Keratinocyte (primary cell): ENCODE data around the gene AP4M1. TPM values are rescaled to one million over a fixed set of nuclear protein-coding genes. Genes with fewer than 3 reads are reported as not detected.

Experiments
- DNase-seq: peaks from one replicate; pipeline ENCODE4 v3.0.0-alpha.2; 2011; ENCODE audit warnings: low read depth, missing footprints, low spot score
- FAIRE-seq: peaks from 2 replicates; lab custom pipeline; 2011; peaks lifted over from hg19 to GRCh38; lab: Jason Lieb, UNC
- H2AFZ ChIP-seq: 2 replicates; pipeline ENCODE4 v1.6.0; 2012; ENCODE audit warnings: low read length, control low read depth, inconsistent platforms; ENCODE audit not compliant: control insufficient read depth
- H3K27ac ChIP-seq: 2 replicates; pipeline ENCODE4 v1.5.1; 2011; ENCODE audit warnings: low read length; ENCODE audit not compliant: control insufficient read depth, insufficient read depth
- H3K27me3 ChIP-seq: 3 replicates; pipeline ENCODE4 v1.6.0; 2011; ENCODE audit warnings: low read length; ENCODE audit not compliant: control insufficient read depth, insufficient read depth; ENCODE audit errors: extremely low read depth
- H3K36me3 ChIP-seq, 2 experiments: 2 replicates in 1 of 2; 3 replicates in 1 of 2; pipeline ENCODE4 v1.5.1; 2011; ENCODE audit warnings: low read length in 2 of 2, mild to moderate bottlenecking in 1 of 2; ENCODE audit not compliant: control insufficient read depth in 2 of 2, insufficient read depth in 2 of 2; ENCODE audit errors: extremely low read depth in 1 of 2
- H3K4me1 ChIP-seq: 3 replicates; pipeline ENCODE4 v1.5.1; 2011; ENCODE audit warnings: low read length; ENCODE audit not compliant: control insufficient read depth, insufficient read depth; ENCODE audit errors: extremely low read depth
- H3K4me2 ChIP-seq: 3 replicates; pipeline ENCODE4 v1.6.0; 2011; ENCODE audit warnings: low read depth, low read length; ENCODE audit not compliant: control insufficient read depth, insufficient read depth; ENCODE audit errors: extremely low read depth
- H3K4me3 ChIP-seq, 3 experiments: fragments of 200-600 bp in 1 of 3; sonication (generic) in 1 of 3; 2 replicates in 2 of 3; 3 replicates in 1 of 3; pipeline ENCODE4 v1.5.1; 2011 to 2016; ENCODE audit warnings: low read length in 3 of 3, mild to moderate bottlenecking in 3 of 3, control low read depth in 2 of 3, inconsistent platforms in 1 of 3, low read depth in 1 of 3, mixed read lengths in 1 of 3, mixed run types in 1 of 3, moderate library complexity in 1 of 3; ENCODE audit not compliant: control insufficient read depth in 2 of 3, insufficient read depth in 2 of 3; ENCODE audit errors: extremely low read depth in 1 of 3
- H3K79me2 ChIP-seq: 2 replicates; pipeline ENCODE4 v1.6.0; 2012; ENCODE audit warnings: low read length; ENCODE audit not compliant: control insufficient read depth, insufficient read depth
- H3K9ac ChIP-seq: 3 replicates; pipeline ENCODE4 v1.6.0; 2011; ENCODE audit warnings: low read length; ENCODE audit not compliant: control insufficient read depth, insufficient read depth; ENCODE audit errors: extremely low read depth
- H3K9me1 ChIP-seq: 3 replicates; pipeline ENCODE4 v1.6.0; 2011; ENCODE audit warnings: low read length; ENCODE audit not compliant: control insufficient read depth, insufficient read depth; ENCODE audit errors: extremely low read depth
- H3K9me3 ChIP-seq: 2 replicates; pipeline ENCODE4 v1.5.1; 2012; ENCODE audit warnings: low read depth, low read length; ENCODE audit not compliant: control insufficient read depth
- H4K20me1 ChIP-seq: 3 replicates; pipeline ENCODE4 v1.6.0; 2011; ENCODE audit warnings: low read length; ENCODE audit not compliant: control insufficient read depth, insufficient read depth; ENCODE audit errors: extremely low read depth
- CTCF ChIP-seq, 3 experiments: IDR thresholded peaks in 1 of 3; conservative IDR thresholded peaks in 1 of 3; optimal IDR thresholded peaks in 1 of 3; 2 replicates in 2 of 3; 3 replicates in 1 of 3; pipeline versions ENCODE3 to v1.5.1; 2011; ENCODE audit warnings: low read length in 3 of 3, mild to moderate bottlenecking in 3 of 3, moderate library complexity in 2 of 3, control low read depth in 1 of 3, inconsistent platforms in 1 of 3; ENCODE audit not compliant: insufficient read depth in 2 of 3; ENCODE audit errors: extremely low read depth in 1 of 3
- EZH2 ChIP-seq: IDR thresholded peaks from one replicate; pipeline ENCODE4 v1.6.1; 2012; ENCODE audit warnings: inconsistent platforms, mild to moderate bottlenecking, low read length, moderate library complexity
- dilution Hi-C: fragments of 300-500 bp; cut with MboI; formaldehyde crosslinking; loops from one replicate; pipeline ENCODE4 v1.7.0; 2020; ENCODE audit warnings: low sequenced_read_pairs; ENCODE audit not compliant: extremely low pct_ligation_motif_present
- polyA plus RNA-seq, 5 experiments: library from polyadenylated mRNA; depleted of rRNA in 3 of 5; stranded (reverse) in 3 of 5; stranded (forward) in 1 of 5; unstranded in 1 of 5; fragments of >200 nt; gene quantifications; 1 replicate in 1 of 5; 2 replicates in 3 of 5; 3 replicates in 1 of 5; pipeline versions ENCODE4 v1.2.1 to v1.2.3, GENCODE V29; 2011 to 2012; ENCODE audit warnings: missing spikeins in 2 of 5, low read depth in 1 of 5, low replicate concordance in 1 of 5

AP4M1 gene
- polyA plus RNA-seq, 1 donor (not counting 4 experiments of a cell fraction or from before 2014, with no cell fraction given): 14.2 TPM

DNA sequence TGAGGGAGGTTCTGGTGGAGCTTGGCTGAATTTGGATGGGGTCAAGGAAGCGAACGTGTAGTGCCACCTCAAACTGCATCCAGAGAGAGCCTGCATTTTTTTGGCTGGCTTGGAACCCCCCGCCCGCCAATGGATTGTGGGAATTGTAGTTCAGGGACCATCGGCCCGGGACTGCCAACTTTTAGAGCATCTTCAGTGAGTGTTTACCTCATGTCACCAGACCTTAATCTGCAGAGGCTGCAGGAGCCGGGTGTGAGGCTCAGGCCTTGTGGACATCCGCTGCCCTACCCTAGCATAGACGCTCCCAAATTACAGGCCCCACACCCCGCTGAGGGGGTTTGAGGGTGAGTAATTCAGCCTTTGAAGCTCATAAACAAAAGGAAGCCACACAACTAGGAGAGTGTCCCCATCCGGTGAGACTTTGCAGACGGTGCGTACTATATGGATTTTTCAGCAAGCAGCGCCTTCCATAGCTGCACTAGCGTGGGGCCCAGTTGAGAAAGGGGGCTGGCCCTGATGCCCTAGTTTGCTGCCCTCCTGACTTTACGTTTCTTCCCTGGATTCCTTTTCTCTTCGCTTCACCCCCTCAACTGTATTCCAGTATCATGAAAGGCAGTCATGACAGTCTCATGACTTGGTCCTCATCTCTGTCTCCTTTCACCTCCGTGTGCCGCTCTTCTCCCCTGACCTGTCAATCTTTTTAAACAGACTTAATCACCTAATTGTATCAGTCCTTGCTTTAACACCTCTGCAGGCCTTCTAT, 18.7 kb downstream of the AP4M1 start:
- H3K79me2 ChIP-seq: peaks cover 15% of the 10 kb centered on the region
- peak overlapping the region; percentile 69 to 97 (median 81) for H3K4me3 ChIP-seq
- H3K9ac ChIP-seq: peak overlapping the region; percentile 73
- H3K9me3 ChIP-seq: no peaks in the 10 kb centered on the region
- dilution Hi-C loops: no loop called here
- FAIRE-seq (no peak), DNase-seq (no peak)
- H2AFZ ChIP-seq: peak overlapping the region; percentile 98
- peak overlapping the region; percentile 94 for H3K27ac ChIP-seq
- H3K4me1 ChIP-seq: peaks cover 10% of the 10 kb centered on the region
- peaks cover 0 to 2% of the 10 kb centered on the region in 2 experiments for H3K36me3 ChIP-seq
- H3K27me3 ChIP-seq: no peaks in the 10 kb centered on the region
- H4K20me1 ChIP-seq: peaks cover 3% of the 10 kb centered on the region
- no peaks in the 10 kb centered on the region for H3K9me1 ChIP-seq
- TF ChIP-seq EZH2 (no peak), CTCF (optimal IDR thresholded peaks at IDR 0.05 in 1 of 3, IDR thresholded peaks at IDR 0.05 in 1 of 3, conservative IDR thresholded peaks at IDR 0.05 in 1 of 3; ENCODE audit: extremely low read depth in 1 of 3, insufficient read depth in 2 of 3, low read length in 3 of 3) (no peak)
- peak overlapping the region; percentile 92 for H3K4me2 ChIP-seq

DNA sequence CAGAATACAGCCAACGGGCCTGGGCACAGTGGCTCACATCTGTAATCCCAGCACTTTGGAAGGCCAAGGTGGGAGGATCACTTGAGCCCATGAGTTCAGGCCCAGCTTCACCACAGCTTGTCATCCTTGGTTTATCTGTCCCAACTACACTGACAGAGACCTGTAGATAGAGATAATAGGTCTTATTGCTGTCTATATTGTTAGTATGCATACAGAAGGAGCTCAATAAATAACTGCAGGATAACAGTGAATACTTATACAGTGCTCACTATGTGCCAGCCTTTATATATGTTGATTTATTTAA, 19.2 kb downstream of the AP4M1 start:
- Histone ChIP-seq H4K20me1 (peaks cover 3% of the 10 kb centered on the region), H3K79me2 (peaks cover 15% of the 10 kb centered on the region), H3K9me1 (no peaks in the 10 kb centered on the region), H3K9me3 (no peaks in the 10 kb centered on the region), H3K9ac (no peak overlapping the region), H3K4me3 (peak overlapping the region in 1 of 3 experiments; percentile 69), H2AFZ (no peak overlapping the region), H3K4me2 (peak overlapping the region; percentile 92), H3K27me3 (no peaks in the 10 kb centered on the region), H3K4me1 (peaks cover 10% of the 10 kb centered on the region), H3K36me3 (peaks cover 0 to 2% of the 10 kb centered on the region in 2 experiments), H3K27ac (no peak overlapping the region)
- DNase-seq: no peak
- no peak for FAIRE-seq
- dilution Hi-C loops: no loop called here
- TF ChIP-seq EZH2: no peak
- no peak for TF ChIP-seq CTCF (optimal IDR thresholded peaks at IDR 0.05 in 1 of 3, IDR thresholded peaks at IDR 0.05 in 1 of 3, conservative IDR thresholded peaks at IDR 0.05 in 1 of 3; ENCODE audit: extremely low read depth in 1 of 3, insufficient read depth in 2 of 3, low read length in 3 of 3)
